Umbilical cord (tissue), 2 donors: Measurements from ENCODE around the gene RABGAP1L. TPM values are rescaled to one million over a fixed set of nuclear protein-coding genes. Genes with fewer than 3 reads are reported as not detected.
A peak's percentile ranks its signal among the peaks of the same experiment; 100 is the strongest.
"Not testable (repeated sequence)": the region's sequence is repeated elsewhere in the genome, so short reads cannot be mapped to it uniquely, and the experiment has no call there.

Experiments
- DNase-seq: peaks from one replicate; pipeline ENCODE4 v3.0.0-alpha.2; 2015; ENCODE audit warnings: low spot score
- total RNA-seq: library from RNA; depleted of rRNA; stranded (reverse); fragments of >200 nt; gene quantifications from one replicate; pipeline ENCODE4 v1.2.3, GENCODE V29; 2014; ENCODE audit warnings: low replicate concordance; ENCODE audit not compliant: insufficient read depth

RABGAP1L gene
- total RNA-seq, 1 donor from 2014 or later: 40.9 TPM

GRCh38 chr1:174153085-174153824, 6.1 kb upstream of the RABGAP1L start:
- DNase-seq: no peak

DNA sequence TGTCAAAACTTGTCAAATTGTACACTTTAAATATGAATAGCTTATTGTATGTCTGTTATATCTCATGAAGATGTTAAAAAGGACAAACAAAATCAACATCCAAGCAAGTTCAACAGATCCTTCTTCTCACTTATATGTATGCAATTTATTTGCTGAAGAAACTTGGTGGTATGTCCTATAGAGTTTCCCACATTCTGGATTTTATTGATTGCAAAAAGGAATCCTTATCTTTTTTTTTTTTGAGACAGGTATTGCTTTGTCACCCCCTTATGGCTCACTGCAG, 5.6 kb upstream of the RABGAP1L start:
- DNase-seq: no peak

DNA sequence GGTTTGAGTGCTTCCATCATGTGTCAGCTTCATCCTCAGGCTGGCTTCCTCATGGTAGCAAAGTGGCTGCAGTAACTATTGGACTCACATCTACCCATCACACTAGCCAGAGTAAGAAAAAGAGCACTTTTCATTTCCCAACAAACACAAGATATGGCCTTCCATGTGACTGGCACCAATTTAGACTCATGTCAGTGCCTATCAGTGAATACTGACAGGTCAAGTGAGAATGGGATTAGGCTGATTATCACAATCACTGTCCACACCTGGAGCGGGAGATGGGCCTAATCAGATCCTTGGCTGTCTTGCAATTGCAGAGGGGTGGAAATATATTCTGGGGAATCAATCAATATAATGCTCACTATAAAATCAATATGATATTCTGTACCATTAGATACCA, 2.9 kb upstream of the RABGAP1L start:
- no peak for DNase-seq

- DNase-seq: no peak
These were observed 2.0 kb upstream of the RABGAP1L start for GRCh38 chr1:174157157-174157806.

- no peak for DNase-seq
These were observed 511 bp upstream of the RABGAP1L start for GRCh38 chr1:174158767-174159251.

- DNase-seq: no peak
These were observed 771 bp downstream of the RABGAP1L start for GRCh38 chr1:174160109-174160473.

- no peak for DNase-seq
These were observed 1.3 kb downstream of the RABGAP1L start for GRCh38 chr1:174160603-174161002.

DNA sequence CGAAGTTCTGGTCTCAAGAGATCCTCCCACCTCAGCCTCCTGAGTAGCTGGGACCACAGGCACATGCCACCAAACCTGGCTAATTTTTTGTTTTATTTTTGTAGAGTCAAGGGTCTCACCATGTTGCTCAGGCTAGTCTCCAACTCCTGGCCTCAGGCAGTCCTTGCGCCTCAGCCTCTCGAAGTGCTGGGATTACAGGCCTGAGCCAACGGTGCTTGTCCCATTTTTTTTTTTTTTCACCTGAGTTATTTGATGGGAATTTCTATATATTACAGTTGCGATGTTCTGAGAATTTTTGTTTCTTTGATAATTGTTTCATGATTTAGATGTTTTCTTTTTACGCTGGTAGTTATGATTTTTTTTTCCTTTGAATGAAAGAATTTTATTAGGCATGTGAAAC, 2.5 kb downstream of the RABGAP1L start:
- no peak for DNase-seq

- DNase-seq: no peak
These were observed 5.5 kb downstream of the RABGAP1L start for GRCh38 chr1:174164826-174165225.

DNA sequence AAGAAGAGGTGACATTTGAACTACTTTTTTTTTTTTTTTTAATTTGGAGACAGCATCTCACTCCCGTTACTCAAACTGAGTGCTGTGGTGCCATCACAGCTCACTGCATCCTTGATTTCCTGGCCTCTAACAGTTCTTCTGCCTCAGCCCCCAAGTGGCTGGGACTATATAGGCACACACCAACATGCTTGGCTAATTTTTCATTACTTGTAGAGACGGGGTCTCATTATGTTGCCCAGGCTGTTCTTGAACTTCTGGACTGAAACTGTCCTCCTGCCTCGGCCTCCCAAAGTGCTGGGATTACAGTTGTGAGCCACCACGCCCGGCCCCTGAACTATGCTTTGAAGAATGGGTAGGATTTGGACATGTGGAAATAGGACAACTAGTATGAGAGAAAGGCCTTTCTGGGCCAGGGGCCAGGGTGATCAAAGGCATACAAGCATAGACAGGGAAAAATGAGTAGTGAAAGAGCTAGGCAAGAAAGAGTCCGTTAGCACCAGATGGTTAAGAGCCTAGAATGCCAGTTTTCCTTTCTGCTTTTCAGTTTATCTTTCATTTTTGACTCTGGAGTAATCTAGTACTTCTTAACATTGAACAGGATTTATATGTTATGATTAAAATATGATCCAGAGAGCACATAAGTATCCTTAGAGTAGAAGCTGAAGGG, 6.3 kb downstream of the RABGAP1L start:
- DNase-seq: peak; percentile 68

- no peak for DNase-seq
These were observed 7.4 kb downstream of the RABGAP1L start for GRCh38 chr1:174166530-174167264.

DNA sequence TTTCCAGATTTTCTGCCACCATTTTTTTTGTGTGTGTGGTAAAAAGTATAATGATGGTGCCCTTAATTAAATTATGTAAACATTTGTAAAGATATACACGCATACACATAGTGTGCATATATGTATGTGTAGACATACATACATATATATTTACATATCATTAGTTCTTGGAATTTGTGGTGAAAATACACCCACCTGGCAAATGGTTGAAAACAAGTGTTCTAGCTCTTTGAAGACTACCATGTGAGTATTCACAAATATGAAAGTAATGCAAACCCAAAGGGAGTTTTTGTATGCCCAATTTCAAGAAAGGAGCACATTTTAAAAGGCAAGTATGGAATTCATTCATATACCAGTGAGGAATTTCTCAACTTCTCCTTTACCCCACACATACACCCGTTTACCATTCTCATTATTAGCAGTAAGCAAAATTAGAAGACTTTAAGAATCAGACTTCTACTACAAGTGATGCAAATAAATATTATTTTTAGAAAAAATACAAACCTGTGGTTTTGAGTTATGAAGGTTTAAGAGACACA, 8.0 kb downstream of the RABGAP1L start:
- DNase-seq: no peak

GRCh38 chr1:174169342-174169741, 10.0 kb downstream of the RABGAP1L start:
- no peak for DNase-seq

GRCh38 chr1:174171073-174171472, 11.8 kb downstream of the RABGAP1L start:
- DNase-seq: no peak

GRCh38 chr1:174174461-174175329, 15.4 kb downstream of the RABGAP1L start:
- no peak for DNase-seq

DNA sequence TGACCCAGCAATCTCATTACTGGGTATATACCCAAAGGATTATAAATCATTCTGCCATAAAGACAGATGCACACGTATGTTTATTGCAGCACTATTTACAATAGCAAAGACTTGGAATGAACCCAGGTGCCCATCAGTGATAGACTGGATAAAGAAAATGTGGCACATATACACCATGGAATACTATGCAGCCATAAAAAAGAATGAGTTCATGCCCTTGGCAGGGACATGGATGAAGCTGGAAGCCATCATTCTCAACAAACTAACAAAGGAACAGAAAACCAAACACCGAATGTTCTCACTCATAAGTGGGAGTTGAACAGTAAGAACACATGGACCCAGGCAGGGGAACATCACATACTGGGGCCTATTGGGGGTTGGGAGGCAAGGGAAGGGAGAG, 19.1 kb downstream of the RABGAP1L start:
- DNase-seq: not testable (repeated sequence)

DNA sequence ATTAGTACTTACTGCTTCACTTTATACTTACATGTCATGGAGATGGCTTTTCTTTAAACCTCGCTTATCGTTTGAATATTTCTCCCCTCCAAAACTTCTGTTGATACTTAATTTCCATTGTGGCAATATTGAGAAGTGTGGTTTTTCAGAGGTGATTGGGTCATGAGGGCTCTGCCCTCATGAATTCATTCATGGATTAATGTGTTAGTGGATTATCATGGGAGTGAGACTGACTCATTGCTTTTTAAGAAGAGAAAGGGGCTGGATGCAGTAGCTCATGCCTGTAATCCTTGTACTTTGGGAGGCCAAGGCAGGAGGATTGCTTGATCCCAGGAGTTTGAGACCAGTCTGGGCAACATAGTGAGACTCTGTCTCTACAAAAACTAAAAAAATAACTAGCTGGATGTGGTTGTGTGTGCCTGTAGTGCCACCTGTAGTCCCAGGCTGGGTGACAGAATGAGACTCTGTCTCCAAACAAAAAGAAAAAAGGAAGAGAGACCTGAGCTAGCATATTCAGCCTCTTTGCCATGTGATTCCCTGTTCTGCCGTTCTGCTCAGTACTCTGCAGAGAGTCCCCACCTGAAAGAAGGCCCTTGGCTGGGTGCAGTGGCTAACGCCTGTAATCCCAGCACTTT, 30.2 kb downstream of the RABGAP1L start:
- no peak for DNase-seq

DNA sequence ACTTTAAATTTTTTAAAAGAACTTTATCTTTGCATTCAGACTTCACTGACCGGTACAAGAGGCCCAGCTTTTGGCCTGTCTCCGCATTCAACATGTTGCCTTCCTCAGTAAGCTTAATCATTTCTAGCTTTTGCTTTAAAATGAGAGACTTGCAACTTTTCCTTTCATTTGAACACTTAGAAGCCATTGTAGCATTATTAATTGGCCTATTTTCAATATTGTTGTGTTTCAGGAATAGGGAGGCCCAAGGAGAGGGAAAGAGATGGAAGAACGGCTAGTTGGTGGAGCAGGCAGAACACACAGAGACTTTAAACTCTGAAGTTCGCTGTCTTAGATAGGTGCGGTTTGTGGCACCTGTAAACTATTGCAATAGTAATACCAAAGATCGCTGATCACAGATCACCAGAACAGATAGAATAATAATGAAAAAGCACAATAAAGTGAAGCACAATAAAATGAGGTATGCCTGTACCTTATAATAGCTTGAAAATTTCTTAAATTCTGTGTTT, 31.4 kb downstream of the RABGAP1L start:
- no peak for DNase-seq

- DNase-seq: peak; percentile 34
These were observed 32.1 kb downstream of the RABGAP1L start for GRCh38 chr1:174191349-174191862.

DNA sequence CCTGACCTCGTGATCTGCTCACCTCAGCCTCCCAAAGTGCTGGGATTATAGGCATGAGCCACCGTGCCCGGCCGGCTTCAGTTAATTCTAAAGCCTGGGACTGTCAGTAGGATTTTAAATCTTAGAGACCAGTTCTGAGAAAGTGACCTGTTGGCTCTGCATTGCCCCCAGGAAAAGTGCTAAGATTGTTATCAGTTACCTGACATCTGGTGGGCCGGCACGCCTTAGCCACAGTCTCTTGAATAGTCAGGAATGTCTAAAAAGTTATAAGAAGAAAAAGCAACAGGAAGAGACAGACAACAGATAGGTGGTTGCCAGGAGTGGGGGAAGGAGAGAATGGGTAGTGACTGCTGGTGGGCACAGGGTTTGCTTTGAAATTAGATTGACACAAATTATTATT, 35.1 kb downstream of the RABGAP1L start:
- no peak for DNase-seq
